HT-29 (cell line): ENCODE data around the gene TBC1D21. TPM values are rescaled to one million over a fixed set of nuclear protein-coding genes. Genes with fewer than 3 reads are reported as not detected.

ENCODE experiments used
- DNase-seq: peaks from one replicate; pipeline ENCODE4 v3.0.0-alpha.2; 2015; ENCODE audit warnings: low spot score
- total RNA-seq: library from RNA; depleted of rRNA; stranded (reverse); fragments of >200 nt; shearing (Covaris generic); gene quantifications from 2 replicates; pipeline ENCODE4 v1.2.3, GENCODE V29; 2014

Gene TBC1D21
- total RNA-seq, 1 experiment from 2014 or later, result not detected

- DNase-seq, result no peak
Measured at GRCh38 chr15:73889053-73889761, 15.8 kb downstream of the TBC1D21 start.

DNA sequence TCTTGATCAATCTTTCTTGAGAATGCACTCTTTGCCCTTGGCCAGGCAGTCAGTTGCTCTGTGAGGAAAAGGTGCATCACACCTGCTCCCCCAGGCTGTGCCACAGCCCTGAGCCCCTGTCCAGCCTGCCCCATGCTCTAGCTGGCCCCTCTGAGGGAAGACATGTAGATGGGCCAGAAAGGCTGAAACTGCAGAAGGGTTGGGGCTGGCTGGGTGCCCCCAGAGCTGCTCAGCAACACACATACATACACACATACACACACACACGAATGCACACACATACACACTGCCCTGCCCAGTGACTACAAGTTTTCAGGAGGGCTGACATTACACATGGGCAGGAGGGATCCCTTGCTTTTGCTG, 16.4 kb downstream of the TBC1D21 start:
- DNase-seq, result no peak

GRCh38 chr15:73891328-73892315, 18.3 kb downstream of the TBC1D21 start:
- no peak for DNase-seq

- no peak for DNase-seq
Measured at GRCh38 chr15:73892446-73893226, 19.3 kb downstream of the TBC1D21 start.

DNA sequence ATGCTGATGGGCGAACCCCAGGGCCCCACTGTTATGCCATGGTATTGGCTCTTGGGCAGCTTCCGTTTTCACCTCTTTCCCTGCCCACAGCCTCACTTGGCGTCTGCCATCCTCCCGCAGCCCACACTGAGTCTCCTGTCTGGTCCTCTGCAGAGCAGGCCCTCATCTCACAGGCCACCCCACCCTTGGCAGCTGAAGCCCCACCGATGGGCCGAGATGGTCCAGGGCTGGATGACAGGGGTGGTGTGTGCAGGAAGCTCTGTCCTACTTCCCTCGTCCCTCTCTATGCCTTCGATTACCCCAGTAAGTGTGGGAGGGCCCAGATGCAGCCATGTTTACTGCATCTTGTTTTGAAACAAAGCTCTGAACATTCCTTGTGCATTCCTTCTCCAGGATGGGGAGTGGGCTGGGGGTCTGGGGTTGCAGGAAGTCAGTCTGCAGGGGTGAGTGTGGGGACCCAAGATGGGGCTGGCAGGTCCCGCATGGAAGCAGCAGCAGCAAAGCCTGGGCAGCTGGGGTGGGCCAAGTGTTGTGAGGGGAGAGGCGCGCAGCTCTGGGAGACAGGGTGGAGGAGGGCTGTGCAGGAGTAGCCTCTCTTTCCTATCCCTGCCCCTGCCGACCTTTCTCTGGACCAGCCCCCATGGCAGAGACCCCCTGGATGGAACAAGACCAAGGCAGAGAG, 20.9 kb downstream of the TBC1D21 start:
- no peak for DNase-seq

DNA sequence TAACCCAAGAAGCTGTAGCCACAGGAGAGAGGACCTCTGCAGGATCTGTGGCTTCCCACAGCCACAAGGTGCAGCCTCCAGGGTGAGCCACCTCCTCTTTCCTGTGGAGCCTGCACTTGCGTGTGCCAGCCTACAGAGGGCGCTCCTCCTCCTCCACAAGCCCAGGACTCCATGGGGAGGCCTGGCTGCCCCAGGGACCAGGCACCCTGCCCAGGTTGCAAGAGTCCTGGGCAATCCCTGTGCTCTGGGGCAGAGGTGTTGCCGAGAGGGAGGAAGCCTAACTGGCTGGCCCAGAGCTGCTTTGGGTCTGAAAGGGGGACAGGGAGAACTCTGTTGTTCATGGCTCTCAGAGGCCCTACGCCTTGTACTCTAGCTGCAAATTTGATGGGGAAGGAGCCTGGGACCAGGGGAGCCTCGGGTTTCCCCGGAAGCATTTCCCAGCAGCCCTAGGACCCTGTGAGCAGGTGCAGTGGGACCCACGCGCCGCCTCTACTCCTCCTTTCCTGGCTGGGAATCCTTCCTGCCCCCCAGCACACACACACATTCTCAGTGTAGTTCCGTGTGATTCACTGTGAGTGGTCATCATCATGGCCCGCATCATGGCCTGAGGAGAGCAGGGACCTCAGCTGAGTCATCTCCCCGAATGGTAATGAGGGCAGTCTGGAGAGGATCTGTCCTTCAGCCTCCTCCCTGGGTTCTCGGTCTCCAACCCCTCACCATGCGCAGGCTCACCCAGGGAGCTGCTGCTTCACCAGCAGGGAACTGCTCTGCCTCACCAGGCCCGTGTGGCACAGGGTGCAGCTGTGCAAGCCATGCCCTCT, 24.3 kb downstream of the TBC1D21 start:
- peak; percentile 55 for DNase-seq

GRCh38 chr15:73899197-73900094, 26.1 kb downstream of the TBC1D21 start:
- no peak for DNase-seq

- no peak for DNase-seq
Measured at GRCh38 chr15:73900095-73900712, 26.8 kb downstream of the TBC1D21 start.

DNA sequence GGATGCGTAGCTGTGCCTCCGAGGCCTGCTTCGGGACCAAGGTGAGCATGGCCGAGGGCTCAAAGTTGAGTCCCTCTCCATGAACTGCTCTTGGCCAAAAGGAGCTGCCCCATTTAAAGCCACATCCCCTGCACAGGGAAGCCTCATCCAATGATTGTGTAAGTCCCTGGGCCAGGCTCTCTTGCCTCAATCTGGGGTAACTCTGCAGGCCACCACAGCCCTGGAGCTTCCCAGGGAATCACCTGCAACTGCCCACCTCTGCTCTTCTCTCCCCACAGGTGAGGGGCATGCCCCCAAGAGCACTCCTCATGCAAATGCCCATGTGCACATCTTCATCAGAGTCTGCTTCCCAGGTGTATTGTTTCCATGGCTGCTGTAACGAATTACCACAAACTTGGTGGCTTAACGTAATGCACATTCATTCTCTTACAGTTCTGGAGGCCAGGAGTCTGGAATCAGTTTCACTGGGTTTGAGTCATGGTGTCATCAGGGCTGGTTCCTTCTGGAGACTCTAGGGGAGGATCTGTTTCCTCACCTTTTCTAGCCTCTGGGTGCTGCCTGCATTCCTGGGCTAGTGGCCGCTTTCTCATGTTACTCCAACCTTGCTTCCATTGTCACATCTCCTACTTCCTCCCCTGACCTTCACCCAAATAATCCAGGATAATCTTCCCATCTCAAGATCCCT, 27.9 kb downstream of the TBC1D21 start:
- DNase-seq, result no peak

- DNase-seq, result no peak
Measured at GRCh38 chr15:73902121-73903020, 29.0 kb downstream of the TBC1D21 start.

GRCh38 chr15:73904026-73904815, 30.9 kb downstream of the TBC1D21 start:
- no peak for DNase-seq

DNA sequence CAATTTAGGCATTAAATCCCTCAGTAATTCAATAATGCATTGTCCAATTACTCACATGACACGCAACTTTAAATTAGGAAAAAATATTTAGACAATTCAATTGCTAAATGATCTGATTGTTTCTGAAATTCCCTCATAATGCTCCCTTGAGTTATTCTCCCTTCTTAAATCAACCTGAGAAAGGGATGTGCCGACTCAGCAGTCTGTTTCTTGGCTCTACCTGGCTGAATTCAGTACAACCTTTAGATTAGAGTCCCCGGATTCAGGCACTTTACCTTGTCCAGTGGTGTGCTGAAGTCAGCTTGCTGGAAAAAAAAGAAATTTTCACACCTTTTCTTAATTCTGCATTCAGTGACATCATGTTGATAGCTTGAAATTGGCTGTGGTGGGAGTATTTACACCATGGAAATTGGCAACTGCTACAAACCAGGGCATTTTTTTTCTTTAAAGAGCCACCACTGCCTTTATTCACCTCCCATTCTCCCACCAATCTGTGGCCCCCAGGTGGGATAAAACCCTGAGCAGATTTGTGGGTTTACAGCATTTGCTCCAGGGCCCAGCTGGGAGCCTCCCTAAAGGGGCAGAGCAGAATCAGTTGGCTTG, 32.0 kb downstream of the TBC1D21 start:
- no peak for DNase-seq

DNA sequence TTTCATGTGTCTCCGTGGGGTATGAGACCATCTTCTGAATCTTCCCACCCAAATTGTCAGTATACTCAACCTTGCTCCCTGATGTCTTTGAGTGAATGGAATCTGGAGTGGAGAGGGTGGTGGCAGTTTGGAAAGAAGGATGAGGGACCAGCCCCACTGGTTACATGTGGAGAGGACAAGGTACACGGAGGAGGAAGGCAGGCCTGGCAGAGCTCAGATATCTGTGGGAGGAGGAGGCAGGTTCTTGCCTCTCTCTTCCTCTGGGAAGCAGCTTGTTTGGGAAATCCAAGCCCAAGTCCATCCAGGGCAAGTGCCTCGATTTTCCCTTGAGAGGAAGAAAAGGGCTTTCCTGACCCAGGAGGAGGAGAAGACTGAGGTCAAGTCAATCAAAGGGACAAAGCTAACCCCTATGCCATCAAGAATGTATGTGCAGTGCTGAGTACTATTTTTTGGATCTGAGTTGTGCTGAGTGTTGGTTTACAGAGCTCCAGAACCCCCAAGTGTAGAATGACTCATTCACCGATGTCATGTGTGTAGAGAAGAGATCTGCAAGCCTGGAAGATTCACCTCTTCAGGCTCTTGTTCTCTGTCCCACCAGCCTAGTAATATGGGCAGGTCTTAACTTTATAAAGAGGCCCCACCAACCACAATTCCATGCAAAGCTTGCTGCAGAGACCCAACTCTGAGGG, 33.1 kb downstream of the TBC1D21 start:
- no peak for DNase-seq

DNA sequence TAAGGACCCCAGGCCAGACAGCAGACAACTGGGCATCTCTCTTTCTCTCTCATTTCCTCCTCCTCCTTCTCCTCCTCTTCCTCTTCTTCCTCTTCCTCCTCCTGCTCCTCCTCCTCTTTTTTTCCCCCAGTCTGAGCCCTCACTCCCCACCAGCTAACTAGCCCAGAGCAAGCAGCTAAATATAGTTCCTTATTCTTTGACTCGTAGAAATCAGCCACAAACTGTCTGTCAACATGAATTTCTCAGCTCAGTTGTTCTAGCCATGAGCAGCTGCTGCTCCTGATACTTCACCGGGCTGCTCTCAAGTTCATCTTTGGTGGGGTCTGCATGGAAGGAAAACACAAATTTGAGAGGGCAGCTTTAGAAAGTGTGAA, 33.7 kb downstream of the TBC1D21 start:
- no peak for DNase-seq

DNA sequence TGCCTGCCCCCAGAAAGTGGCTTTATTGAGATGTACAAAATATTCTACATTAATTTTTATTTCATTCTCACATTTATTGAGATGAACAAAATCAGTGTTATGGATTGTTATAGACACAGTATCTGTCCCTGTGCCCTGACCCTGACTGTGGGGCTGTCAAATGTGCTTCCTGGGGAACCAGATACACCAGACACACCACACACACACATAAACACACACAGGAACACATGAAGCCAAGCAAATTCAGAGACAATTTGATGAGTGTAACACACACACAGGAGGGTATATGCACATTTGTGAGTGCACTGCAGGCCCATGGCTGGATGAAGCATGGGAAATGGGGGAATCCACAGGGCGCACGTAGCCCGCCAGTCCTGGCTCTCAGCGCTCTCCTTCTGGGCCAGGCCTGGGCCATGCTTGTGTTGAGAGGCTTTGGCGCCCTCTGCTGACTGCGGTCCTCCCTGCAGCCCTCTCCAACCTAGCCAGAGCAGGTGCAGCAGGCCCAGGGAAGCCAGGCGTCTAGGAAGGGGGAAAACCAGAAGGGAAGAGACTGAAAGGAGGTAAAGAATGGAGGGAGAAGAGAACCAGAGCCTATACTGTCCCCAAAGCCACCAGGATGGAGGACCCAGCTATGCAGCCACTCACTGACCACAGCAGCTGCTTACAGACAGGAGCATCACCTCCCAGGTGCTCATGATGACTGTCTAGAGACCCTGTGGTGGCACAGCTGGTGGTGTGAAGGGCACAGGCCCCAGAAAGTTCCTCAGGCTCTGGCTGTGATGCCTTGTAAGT, 34.9 kb downstream of the TBC1D21 start:
- peak; percentile 87 for DNase-seq
